K562 (cell line): ENCODE measurements around the gene FXN. TPM values are rescaled to one million over a fixed set of nuclear protein-coding genes. Genes with fewer than 3 reads are reported as not detected.

Source experiments
- ATAC-seq: fragments of 200-7000 bp; cut with Tn5 transposase; 3 replicates; pipeline ENCODE4 v1.9.1; 2020; ENCODE audit warnings: moderate library complexity
- BruUV-seq: library from RNA; stranded (reverse); fragments of 400-500 nt; replicated peaks from 2 replicates; lab custom pipeline; 2021; lab: Mats Ljungman, UMichigan
- CTCF ChIA-PET: fragments of 300-600 bp; formaldehyde crosslinking; extraction: SDS; loops from one replicate; lab custom pipeline; 2021; ENCODE audit warnings: low intra/inter-chr PET ratio; lab: Yijun Ruan, JAX
- POLR2A ChIA-PET: fragments of 300-600, 350-650 bp; sonication (Branson Sonifier 250); formaldehyde crosslinking; extraction: SDS; loops from one replicate; lab custom pipeline; 2021; ENCODE audit warnings: antibody characterized with exemption, inconsistent platforms; lab: Yijun Ruan, JAX
- DNase-seq, 4 experiments: peaks; one replicate each; pipeline versions ENCODE4 v3.0.0 to v3.0.0-alpha.2; 2011 to 2018; ENCODE audit warnings: low spot score in 3 of 4, mixed read lengths in 3 of 4; ENCODE audit errors: extremely low read depth in 1 of 4
- FAIRE-seq: peaks from 2 replicates; lab custom pipeline; 2011; peaks lifted over from hg19 to GRCh38; lab: Jason Lieb, UNC
- H2AFZ ChIP-seq: 2 replicates; pipeline ENCODE4 v1.6.0; 2011; ENCODE audit warnings: low read depth, low read length, control low read depth, inconsistent platforms
- H3K27ac ChIP-seq: fragments of 200-600 bp; 3 replicates; pipeline ENCODE4 v1.8.0; 2011; ENCODE audit warnings: low read depth, mild to moderate bottlenecking, control low read depth, inconsistent platforms, low read length, moderate library complexity, mixed read lengths; ENCODE audit errors: extremely low read depth
- H3K27me3 ChIP-seq, 2 experiments: fragments of 300-600 bp in 1 of 2; 2 replicates in 1 of 2; 3 replicates in 1 of 2; pipeline versions ENCODE4 v1.6.0 to v1.8.0; 2011; ENCODE audit warnings: inconsistent platforms in 2 of 2, low read length in 2 of 2, mild to moderate bottlenecking in 1 of 2, mixed read lengths in 1 of 2, moderate library complexity in 1 of 2; ENCODE audit not compliant: control insufficient read depth in 2 of 2, insufficient read depth in 2 of 2
- H3K36me3 ChIP-seq: fragments of 300-600 bp; 3 replicates; pipeline ENCODE4 v1.8.0; 2011; ENCODE audit warnings: mild to moderate bottlenecking, low read length, inconsistent platforms; ENCODE audit not compliant: control insufficient read depth, insufficient read depth
- H3K4me1 ChIP-seq, 2 experiments: fragments of 200-600 bp in 1 of 2; replicated peaks in 1 of 2; 2 replicates in 1 of 2; 3 replicates in 1 of 2; pipeline versions ENCODE4 v1.5.1 to v1.8.0; 2011; ENCODE audit warnings: inconsistent platforms in 2 of 2, low read length in 2 of 2, mild to moderate bottlenecking in 1 of 2, mixed read lengths in 1 of 2, moderate library complexity in 1 of 2; ENCODE audit not compliant: control insufficient read depth in 2 of 2, insufficient read depth in 2 of 2
- H3K4me2 ChIP-seq: 2 replicates; pipeline ENCODE4 v1.6.1; 2011; ENCODE audit warnings: low read length, control low read depth, inconsistent platforms, mixed read lengths; ENCODE audit not compliant: insufficient read depth
- H3K4me3 ChIP-seq: fragments of 200-600 bp; sonication (generic), shearing (Covaris generic); 2 replicates; pipeline ENCODE4 v1.5.1; 2016; ENCODE audit warnings: control low read depth, inconsistent platforms
- H3K79me2 ChIP-seq: fragments of 200-600 bp; 3 replicates; pipeline ENCODE4 v1.8.0; 2011; ENCODE audit warnings: low read length, inconsistent platforms; ENCODE audit not compliant: control insufficient read depth, insufficient read depth
- H3K9ac ChIP-seq, 2 experiments: 2 replicates each; pipeline versions ENCODE4 v1.6.0 to v1.6.1; 2011; ENCODE audit warnings: low read depth in 2 of 2, low read length in 2 of 2, control low read depth in 1 of 2, inconsistent platforms in 1 of 2, mild to moderate bottlenecking in 1 of 2, mixed read lengths in 1 of 2; ENCODE audit not compliant: insufficient read depth in 1 of 2
- H3K9me1 ChIP-seq: one replicate; pipeline ENCODE4 v1.6.0; 2011; ENCODE audit warnings: inconsistent platforms, mild to moderate bottlenecking, low read length, moderate library complexity; ENCODE audit not compliant: control insufficient read depth, insufficient read depth
- H3K9me3 ChIP-seq: replicated peaks from 2 replicates; pipeline ENCODE4 v1.5.1; 2011; ENCODE audit warnings: low read depth, low read length, inconsistent platforms; ENCODE audit not compliant: control insufficient read depth, insufficient read depth
- H4K20me1 ChIP-seq: replicated peaks from 2 replicates; pipeline ENCODE4 v1.6.1; 2011; ENCODE audit warnings: low read length, inconsistent platforms, mixed read lengths; ENCODE audit not compliant: control insufficient read depth, insufficient read depth
- ATF2 ChIP-seq: sonication (generic); formaldehyde crosslinking; IDR thresholded peaks from 2 replicates; pipeline ENCODE4 v1.8.1; 2022; ENCODE audit warnings: missing genetic modification reagents
- BACH1 ChIP-seq: fragments of 200-800 bp; sonication (Bioruptor generic); IDR thresholded peaks from 2 replicates; pipeline ENCODE4 v1.6.1; 2016; ENCODE audit warnings: missing genetic modification characterization, missing compliant biosample characterization
- FOXA3 ChIP-seq, 2 experiments: fragments of 450-650 bp in 1 of 2; sonication (generic) in 1 of 2; formaldehyde crosslinking; IDR thresholded peaks in 1 of 2; conservative IDR thresholded peaks in 1 of 2; 2 replicates each; pipeline versions ENCODE4 v1.4.0 to v1.8.0; 2020 to 2022; ENCODE audit warnings: mild to moderate bottlenecking in 2 of 2, missing genetic modification reagents in 1 of 2
- KAT7 ChIP-seq: sonication (generic); formaldehyde crosslinking; IDR thresholded peaks from 2 replicates; pipeline ENCODE4 v1.8.0; 2022; ENCODE audit warnings: missing genetic modification reagents, mild to moderate bottlenecking, borderline replicate concordance
- MCM7 ChIP-seq, 2 experiments: fragments of 450-650 bp; IDR thresholded peaks; 2 replicates each; pipeline ENCODE4 v1.6.1; 2016 to 2018
- MEIS2 ChIP-seq: fragments of 450-650 bp; IDR thresholded peaks from 2 replicates; pipeline ENCODE4 v1.6.1; 2014; ENCODE audit warnings: mild to moderate bottlenecking; ENCODE audit not compliant: partially characterized antibody
- NR0B1 ChIP-seq: fragments of 450-650 bp; IDR thresholded peaks from one replicate; pipeline ENCODE4 v1.6.1; 2018; ENCODE audit warnings: mild to moderate bottlenecking, moderate library complexity; ENCODE audit not compliant: partially characterized antibody
- PHF20 ChIP-seq: fragments of 450-650 bp; IDR thresholded peaks from 2 replicates; pipeline ENCODE4 v1.6.1; 2018; ENCODE audit not compliant: partially characterized antibody
- PRPF4 ChIP-seq: fragments of 200-400 bp; formaldehyde crosslinking; IDR thresholded peaks from one replicate; pipeline ENCODE4 v1.6.1; 2017; ENCODE audit warnings: low read length, low read depth, mild to moderate bottlenecking; ENCODE audit not compliant: insufficient read depth, poor library complexity, severe bottlenecking
- PURB ChIP-seq: sonication (generic); formaldehyde crosslinking; IDR thresholded peaks from 2 replicates; pipeline ENCODE4 v1.9.0; 2021; ENCODE audit warnings: low read depth, mild to moderate bottlenecking, missing genetic modification reagents
- RNF219 ChIP-seq: fragments of 250-450 bp; sonication (Bioruptor Pico); IDR thresholded peaks from 2 replicates; pipeline ENCODE4 v1.5.0; 2022; ENCODE audit warnings: mild to moderate bottlenecking
- TEAD4 ChIP-seq, 2 experiments: sonication (generic) in 1 of 2; formaldehyde crosslinking in 1 of 2; IDR thresholded peaks; 2 replicates each; pipeline versions ENCODE4 v1.6.1 to v1.8.0; 2012 to 2022; ENCODE audit warnings: borderline replicate concordance in 1 of 2, inconsistent platforms in 1 of 2, low read length in 1 of 2, mild to moderate bottlenecking in 1 of 2, missing genetic modification reagents in 1 of 2
- ZBTB8A ChIP-seq: fragments of 450-650 bp; IDR thresholded peaks from 2 replicates; pipeline ENCODE4 v1.6.1; 2018; ENCODE audit warnings: mild to moderate bottlenecking, moderate library complexity; ENCODE audit not compliant: partially characterized antibody
- ZFX ChIP-seq: sonication (generic); formaldehyde crosslinking; IDR thresholded peaks from 2 replicates; pipeline ENCODE4 v1.8.0; 2022; ENCODE audit warnings: mild to moderate bottlenecking, missing genetic modification reagents, moderate library complexity
- ZNF766 ChIP-seq: fragments of 200-800 bp; sonication (Bioruptor generic); conservative IDR thresholded peaks from 2 replicates; pipeline ENCODE4 v1.6.1; 2016; ENCODE audit warnings: missing genetic modification characterization, missing compliant biosample characterization
- WGBS: fragments of 100-300 bp; shearing (Covaris generic); methylation state at CpG from one replicate; pipeline ENCODE4 v1.1.6; 2016; ENCODE audit warnings: low coverage, mixed read lengths; ENCODE audit not compliant: insufficient coverage; ENCODE audit errors: missing lambda C conversion rate; 5-methylcytosine and 5-hydroxymethylcytosine counted together
- in situ Hi-C: fragments of 300-500 bp; cut with MboI; formaldehyde crosslinking; loops from 4 replicates; pipeline ENCODE4 v1.15.0; 2018; ENCODE audit warnings: inconsistent platforms, mixed read lengths
- intact Hi-C: fragments of 100-400 bp; cut with micrococcal nuclease; formaldehyde crosslinking; loops from 2 replicates; pipeline ENCODE4 v1.14.2; 2022
- polyA plus RNA-seq, 8 experiments: library from polyadenylated mRNA; depleted of rRNA in 4 of 8; stranded (reverse) in 5 of 8; unstranded in 3 of 8; fragments of >200 nt; fragmentation: Nextera tagmentation in 2 of 8; fragmentation: Illumina TruSeq in 1 of 8; extraction: Ambion mirVana in 2 of 8; extraction: Trizol in 1 of 8; gene quantifications; 2 replicates each; pipeline versions ENCODE4 v1.2.1 to v1.2.3, GENCODE V29; 2011 to 2014; ENCODE audit warnings: inconsistent platforms in 1 of 8, missing spikeins in 1 of 8
- total RNA-seq, 7 experiments: library from RNA; depleted of rRNA in 6 of 7; stranded (reverse); fragments of >200 nt in 6 of 7; fragmentation: Illumina TruSeq in 2 of 7; extraction: Trizol in 2 of 7; gene quantifications; 2 replicates each; pipeline versions ENCODE4 v1.2.1 to v1.2.3, GENCODE V29; 2011 to 2021; ENCODE audit warnings: low replicate concordance in 1 of 7

Gene FXN
- total and polyA plus RNA-seq, 9 of the 15 experiments (the other 6 are each of a cell fraction or from before 2014, with no cell fraction given): 7.6 to 51.5 (median 30.3) TPM

- intact Hi-C loops: loop anchor here (10.0 kb wide), 1 partner anchor 67 kb away; no protein-coding TSS in a partner anchor
- H2AFZ ChIP-seq: no peak overlapping the region
- ATAC-seq (no peak), FAIRE-seq (no peak), DNase-seq (no peak)
- peaks cover 5% of the 10 kb centered on the region; the same call in 2 of the 3 replicates for H3K36me3 ChIP-seq
- no peak overlapping the region for H3K9ac ChIP-seq
- CTCF ChIA-PET: no interaction called here
- H3K4me3 ChIP-seq: no peak overlapping the region
- no peak overlapping the region for H3K4me2 ChIP-seq
- H3K9me1 ChIP-seq: no peaks in the 10 kb centered on the region
- H3K27ac ChIP-seq: no peak overlapping the region
- TF ChIP-seq NR0B1: no peak
- no peak for TF ChIP-seq FOXA3 (CRISPR knock-in tag; conservative IDR thresholded peaks at IDR 0.05 in 1 of 2, IDR thresholded peaks at IDR 0.05 in 1 of 2)
- no peak for TF ChIP-seq PURB (CRISPR knock-in tag)
- no peak for TF ChIP-seq ZBTB8A
- no peak for TF ChIP-seq KAT7 (CRISPR knock-in tag)
- no peak for TF ChIP-seq RNF219 (CRISPR knock-in tag)
- no peak for TF ChIP-seq MEIS2
- TF ChIP-seq ZNF766 (CRISPR knock-in tag): no peak
- TF ChIP-seq ZFX (CRISPR knock-in tag): no peak
- TF ChIP-seq PRPF4: no peak
- no peak for TF ChIP-seq MCM7 (IDR thresholded peaks at IDR 0.05)
- no peak for TF ChIP-seq PHF20
- TF ChIP-seq ATF2: no peak
- no peak for TF ChIP-seq BACH1 (tag)
- no peak for TF ChIP-seq TEAD4 (IDR thresholded peaks at IDR 0.05; ENCODE audit: low read length)
- TF ChIP-seq TEAD4 (CRISPR knock-in tag; IDR thresholded peaks at IDR 0.05; ENCODE audit: borderline replicate concordance): no peak
- H4K20me1 ChIP-seq: no peaks in the 10 kb centered on the region
- WGBS: 41% methylated on average over 2 of the region's 2 CpGs
- H3K9me3 ChIP-seq: no peaks in the 10 kb centered on the region
- H3K27me3 ChIP-seq: no peaks in the 10 kb centered on the region
- BruUV-seq: no TSS peak
- H3K79me2 ChIP-seq: no peaks in the 10 kb centered on the region
- in situ Hi-C loops: no loop called here
- POLR2A ChIA-PET: no interaction called here
- H3K4me1 ChIP-seq: no peaks in the 10 kb centered on the region
Observed at GRCh38 chr9:69078069-69078468, 42.5 kb downstream of the FXN start.
